Liver (tissue), 9 donors: ENCODE results near the gene C2CD2. TPM values are rescaled to one million over a fixed set of nuclear protein-coding genes. Genes with fewer than 3 reads are reported as not detected.

Source experiments
- DNase-seq: peaks from one replicate; pipeline ENCODE4 v3.0.0-alpha.2; 2017; ENCODE audit warnings: low spot score
- H3K27ac ChIP-seq, 2 donors: one replicate each; pipeline ENCODE4 v1.7.0; 2013; ENCODE audit warnings: inconsistent platforms in 2 of 2, low read length in 2 of 2, control low read depth in 1 of 2, low read depth in 1 of 2, mild to moderate bottlenecking in 1 of 2
- H3K27me3 ChIP-seq, 4 donors: one replicate each; pipeline versions ENCODE4 v1.6.1 to v1.7.0; 2013; ENCODE audit warnings: low read length in 3 of 4, inconsistent platforms in 1 of 4, mild to moderate bottlenecking in 1 of 4, moderate library complexity in 1 of 4; ENCODE audit not compliant: control insufficient read depth in 4 of 4, insufficient read depth in 4 of 4
- H3K36me3 ChIP-seq, 4 donors: one replicate each; pipeline versions ENCODE4 v1.6.1 to v1.7.0; 2013; ENCODE audit warnings: low read length in 3 of 4, mild to moderate bottlenecking in 3 of 4, low read depth in 1 of 4, moderate library complexity in 1 of 4; ENCODE audit not compliant: control insufficient read depth in 4 of 4, insufficient read depth in 3 of 4
- H3K4me1 ChIP-seq, 4 donors: one replicate each; pipeline versions ENCODE4 v1.6.1 to v1.7.0; 2013; ENCODE audit warnings: low read length in 3 of 4, mild to moderate bottlenecking in 3 of 4, moderate library complexity in 1 of 4; ENCODE audit not compliant: control insufficient read depth in 4 of 4, insufficient read depth in 4 of 4
- H3K4me3 ChIP-seq, 3 donors: one replicate each; pipeline versions ENCODE4 v1.6.1 to v1.7.0; 2013; ENCODE audit warnings: low read length in 3 of 3, control low read depth in 1 of 3, low read depth in 1 of 3, mild to moderate bottlenecking in 1 of 3
- H3K9ac ChIP-seq, 2 donors: one replicate each; pipeline ENCODE4 v1.7.0; 2013; ENCODE audit warnings: low read length in 2 of 2, mild to moderate bottlenecking in 2 of 2, moderate library complexity in 2 of 2, control low read depth in 1 of 2, low read depth in 1 of 2
- H3K9me3 ChIP-seq, 4 donors: one replicate each; pipeline versions ENCODE4 v1.6.1 to v1.7.0; 2013; ENCODE audit warnings: low read length in 3 of 4; ENCODE audit not compliant: control insufficient read depth in 4 of 4
- EGR1 ChIP-seq, 2 donors: IDR thresholded peaks; 2 replicates each; pipeline ENCODE4 v1.6.1; 2016 to 2018; ENCODE audit warnings: antibody characterized with exemption in 2 of 2, low read depth in 2 of 2
- FOXA1 ChIP-seq: IDR thresholded peaks from 2 replicates; pipeline ENCODE4 v1.6.1; 2016; ENCODE audit warnings: antibody characterized with exemption
- FOXA2 ChIP-seq: IDR thresholded peaks from 2 replicates; pipeline ENCODE4 v1.6.1; 2016; ENCODE audit warnings: antibody characterized with exemption
- GABPA ChIP-seq, 2 donors: IDR thresholded peaks in 1 of 2; conservative IDR thresholded peaks in 1 of 2; 2 replicates each; pipeline ENCODE4 v1.6.1; 2016; ENCODE audit warnings: antibody characterized with exemption in 2 of 2, mild to moderate bottlenecking in 1 of 2, moderate library complexity in 1 of 2
- HNF4A ChIP-seq, 2 donors: conservative IDR thresholded peaks; 2 replicates each; pipeline ENCODE4 v1.6.1; 2016; ENCODE audit warnings: antibody characterized with exemption in 2 of 2, mild to moderate bottlenecking in 2 of 2
- HNF4G ChIP-seq: IDR thresholded peaks from 2 replicates; pipeline ENCODE4 v1.6.1; 2016; ENCODE audit warnings: antibody characterized with exemption
- JUND ChIP-seq, 2 donors: IDR thresholded peaks; 2 replicates each; pipeline ENCODE4 v1.6.1; 2016; ENCODE audit warnings: antibody characterized with exemption in 2 of 2
- NR2F2 ChIP-seq: IDR thresholded peaks from 2 replicates; pipeline ENCODE4 v1.6.1; 2016; ENCODE audit warnings: antibody characterized with exemption
- RAD21 ChIP-seq, 2 donors: IDR thresholded peaks; 2 replicates each; pipeline ENCODE4 v1.6.1; 2016; ENCODE audit warnings: antibody characterized with exemption in 2 of 2, mild to moderate bottlenecking in 2 of 2
- RXRA ChIP-seq, 2 donors: IDR thresholded peaks; 2 replicates each; pipeline ENCODE4 v1.6.1; 2017 to 2018; ENCODE audit warnings: antibody characterized with exemption in 2 of 2, mild to moderate bottlenecking in 1 of 2
- SP1 ChIP-seq: IDR thresholded peaks from 2 replicates; pipeline ENCODE4 v1.6.1; 2018; ENCODE audit warnings: antibody characterized with exemption, mild to moderate bottlenecking
- YY1 ChIP-seq: IDR thresholded peaks from 2 replicates; pipeline ENCODE4 v1.6.1; 2016; ENCODE audit warnings: antibody characterized with exemption, mild to moderate bottlenecking
- WGBS: extraction: QIAGEN DNeasy Blood & Tissue Kit; methylation state at CpG from one replicate; pipeline ENCODE4 v1.1.7; 2013; 5-methylcytosine and 5-hydroxymethylcytosine counted together
- polyA plus RNA-seq, 2 donors: library from polyadenylated mRNA; stranded (reverse) in 1 of 2; unstranded in 1 of 2; fragments of 200-250 nt in 1 of 2; fragments of >200 nt in 1 of 2; fragmentation: Nextera tagmentation in 1 of 2; extraction: Ambion mirVana in 1 of 2; gene quantifications; one replicate each; pipeline versions ENCODE4 v1.2.1 to v1.2.3, GENCODE V29; 2013 to 2015
- total RNA-seq, 2 donors: library from RNA; depleted of rRNA; stranded (reverse); fragments of >200 nt; gene quantifications; one replicate each; pipeline ENCODE4 v1.2.3, GENCODE V29; 2014
- TF ChIP-seq, protein P1 (sequence below): IDR thresholded peaks from 2 replicates; pipeline ENCODE4 v1.6.1; 2016; ENCODE audit warnings: antibody characterized with exemption
- TF ChIP-seq, protein P2 (sequence below): IDR thresholded peaks from 2 replicates; pipeline ENCODE4 v1.6.1; 2016; ENCODE audit warnings: antibody characterized with exemption
- TF ChIP-seq, protein P3 (sequence below): fragments of 150-350 bp; IDR thresholded peaks from 2 replicates; pipeline ENCODE4 v1.5.1; 2017; ENCODE audit warnings: improper control_type of control experiment, low read depth, low read length; ENCODE audit not compliant: missing input control
- TF ChIP-seq, protein P4 (sequence below): IDR thresholded peaks from 2 replicates; pipeline ENCODE4 v1.6.1; 2016; ENCODE audit warnings: antibody characterized with exemption, mild to moderate bottlenecking
- TF ChIP-seq, protein P5 (sequence below): IDR thresholded peaks from 2 replicates; pipeline ENCODE4 v1.6.1; 2016; ENCODE audit warnings: antibody characterized with exemption
- donor health status: healthy.
- donor health status: healthy.
- donor health status: healthy.
- donor health status: healthy.
- donor health status: healthy.

Gene C2CD2
- total and polyA plus RNA-seq, 4 donors = 2.9 to 17.9 (median 6.0) TPM

DNA sequence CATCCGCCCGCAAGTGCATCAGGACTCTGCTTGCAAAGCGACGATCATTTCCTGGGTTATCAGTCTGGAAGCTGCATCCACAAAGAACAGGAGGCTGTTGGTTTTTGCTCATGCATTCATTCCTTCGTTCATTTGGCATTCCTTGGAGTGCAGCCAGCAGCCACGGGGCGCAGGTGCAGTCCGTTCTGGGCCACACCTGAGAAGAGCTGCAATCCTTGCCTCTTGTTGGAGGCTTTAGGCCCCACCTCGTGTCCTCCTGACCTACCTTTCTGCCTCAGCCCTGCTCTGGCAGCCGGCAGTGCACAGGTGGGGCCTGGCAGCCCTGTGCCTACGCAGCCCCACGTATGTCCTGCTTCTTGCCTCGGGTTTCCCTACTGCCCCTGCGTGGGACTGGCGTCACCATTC lies 19.6 kb upstream of the C2CD2 start:
- peak; percentile 13 for DNase-seq
- H3K36me3 ChIP-seq = no peaks in the 10 kb centered on the region
- no peak overlapping the region for H3K4me3 ChIP-seq
- no peak overlapping the region for H3K9ac ChIP-seq
- H3K9me3 ChIP-seq = no peaks in the 10 kb centered on the region
- H3K27me3 ChIP-seq = no peaks in the 10 kb centered on the region
- no peak for TF ChIP-seq RXRA (IDR thresholded peaks at IDR 0.05)
- no peak for TF ChIP-seq FOXA2
- TF ChIP-seq FOXA1 = no peak
- TF ChIP-seq NR2F2 = no peak
- TF ChIP-seq HNF4G = no peak
- no peak for TF ChIP-seq YY1
- no peak for TF ChIP-seq JUND (IDR thresholded peaks at IDR 0.05)
- TF ChIP-seq, protein P1, sequence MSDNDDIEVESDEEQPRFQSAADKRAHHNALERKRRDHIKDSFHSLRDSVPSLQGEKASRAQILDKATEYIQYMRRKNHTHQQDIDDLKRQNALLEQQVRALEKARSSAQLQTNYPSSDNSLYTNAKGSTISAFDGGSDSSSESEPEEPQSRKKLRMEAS = no peak
- TF ChIP-seq HNF4A (conservative IDR thresholded peaks at IDR 0.05) = no peak
- no peak for TF ChIP-seq EGR1 (IDR thresholded peaks at IDR 0.05; ENCODE audit: low read depth in 2 of 2)
- TF ChIP-seq RAD21 (IDR thresholded peaks at IDR 0.05) = no peak
- TF ChIP-seq, protein P2, sequence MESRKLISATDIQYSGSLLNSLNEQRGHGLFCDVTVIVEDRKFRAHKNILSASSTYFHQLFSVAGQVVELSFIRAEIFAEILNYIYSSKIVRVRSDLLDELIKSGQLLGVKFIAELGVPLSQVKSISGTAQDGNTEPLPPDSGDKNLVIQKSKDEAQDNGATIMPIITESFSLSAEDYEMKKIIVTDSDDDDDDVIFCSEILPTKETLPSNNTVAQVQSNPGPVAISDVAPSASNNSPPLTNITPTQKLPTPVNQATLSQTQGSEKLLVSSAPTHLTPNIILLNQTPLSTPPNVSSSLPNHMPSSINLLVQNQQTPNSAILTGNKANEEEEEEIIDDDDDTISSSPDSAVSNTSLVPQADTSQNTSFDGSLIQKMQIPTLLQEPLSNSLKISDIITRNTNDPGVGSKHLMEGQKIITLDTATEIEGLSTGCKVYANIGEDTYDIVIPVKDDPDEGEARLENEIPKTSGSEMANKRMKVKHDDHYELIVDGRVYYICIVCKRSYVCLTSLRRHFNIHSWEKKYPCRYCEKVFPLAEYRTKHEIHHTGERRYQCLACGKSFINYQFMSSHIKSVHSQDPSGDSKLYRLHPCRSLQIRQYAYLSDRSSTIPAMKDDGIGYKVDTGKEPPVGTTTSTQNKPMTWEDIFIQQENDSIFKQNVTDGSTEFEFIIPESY = no peak
- TF ChIP-seq, protein P3, sequence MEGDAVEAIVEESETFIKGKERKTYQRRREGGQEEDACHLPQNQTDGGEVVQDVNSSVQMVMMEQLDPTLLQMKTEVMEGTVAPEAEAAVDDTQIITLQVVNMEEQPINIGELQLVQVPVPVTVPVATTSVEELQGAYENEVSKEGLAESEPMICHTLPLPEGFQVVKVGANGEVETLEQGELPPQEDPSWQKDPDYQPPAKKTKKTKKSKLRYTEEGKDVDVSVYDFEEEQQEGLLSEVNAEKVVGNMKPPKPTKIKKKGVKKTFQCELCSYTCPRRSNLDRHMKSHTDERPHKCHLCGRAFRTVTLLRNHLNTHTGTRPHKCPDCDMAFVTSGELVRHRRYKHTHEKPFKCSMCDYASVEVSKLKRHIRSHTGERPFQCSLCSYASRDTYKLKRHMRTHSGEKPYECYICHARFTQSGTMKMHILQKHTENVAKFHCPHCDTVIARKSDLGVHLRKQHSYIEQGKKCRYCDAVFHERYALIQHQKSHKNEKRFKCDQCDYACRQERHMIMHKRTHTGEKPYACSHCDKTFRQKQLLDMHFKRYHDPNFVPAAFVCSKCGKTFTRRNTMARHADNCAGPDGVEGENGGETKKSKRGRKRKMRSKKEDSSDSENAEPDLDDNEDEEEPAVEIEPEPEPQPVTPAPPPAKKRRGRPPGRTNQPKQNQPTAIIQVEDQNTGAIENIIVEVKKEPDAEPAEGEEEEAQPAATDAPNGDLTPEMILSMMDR = no peak
- TF ChIP-seq SP1 = no peak
- no peak for TF ChIP-seq GABPA (IDR thresholded peaks at IDR 0.05 in 1 of 2, conservative IDR thresholded peaks at IDR 0.05 in 1 of 2)
- TF ChIP-seq, protein P4, sequence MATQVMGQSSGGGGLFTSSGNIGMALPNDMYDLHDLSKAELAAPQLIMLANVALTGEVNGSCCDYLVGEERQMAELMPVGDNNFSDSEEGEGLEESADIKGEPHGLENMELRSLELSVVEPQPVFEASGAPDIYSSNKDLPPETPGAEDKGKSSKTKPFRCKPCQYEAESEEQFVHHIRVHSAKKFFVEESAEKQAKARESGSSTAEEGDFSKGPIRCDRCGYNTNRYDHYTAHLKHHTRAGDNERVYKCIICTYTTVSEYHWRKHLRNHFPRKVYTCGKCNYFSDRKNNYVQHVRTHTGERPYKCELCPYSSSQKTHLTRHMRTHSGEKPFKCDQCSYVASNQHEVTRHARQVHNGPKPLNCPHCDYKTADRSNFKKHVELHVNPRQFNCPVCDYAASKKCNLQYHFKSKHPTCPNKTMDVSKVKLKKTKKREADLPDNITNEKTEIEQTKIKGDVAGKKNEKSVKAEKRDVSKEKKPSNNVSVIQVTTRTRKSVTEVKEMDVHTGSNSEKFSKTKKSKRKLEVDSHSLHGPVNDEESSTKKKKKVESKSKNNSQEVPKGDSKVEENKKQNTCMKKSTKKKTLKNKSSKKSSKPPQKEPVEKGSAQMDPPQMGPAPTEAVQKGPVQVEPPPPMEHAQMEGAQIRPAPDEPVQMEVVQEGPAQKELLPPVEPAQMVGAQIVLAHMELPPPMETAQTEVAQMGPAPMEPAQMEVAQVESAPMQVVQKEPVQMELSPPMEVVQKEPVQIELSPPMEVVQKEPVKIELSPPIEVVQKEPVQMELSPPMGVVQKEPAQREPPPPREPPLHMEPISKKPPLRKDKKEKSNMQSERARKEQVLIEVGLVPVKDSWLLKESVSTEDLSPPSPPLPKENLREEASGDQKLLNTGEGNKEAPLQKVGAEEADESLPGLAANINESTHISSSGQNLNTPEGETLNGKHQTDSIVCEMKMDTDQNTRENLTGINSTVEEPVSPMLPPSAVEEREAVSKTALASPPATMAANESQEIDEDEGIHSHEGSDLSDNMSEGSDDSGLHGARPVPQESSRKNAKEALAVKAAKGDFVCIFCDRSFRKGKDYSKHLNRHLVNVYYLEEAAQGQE = no peak
- 84% methylated on average over 15 of the region's 15 CpGs for WGBS
- H3K4me1 ChIP-seq = peaks cover 0 to 3% (median 0%) of the 10 kb centered on the region in 4 donors
- H3K27ac ChIP-seq = no peak overlapping the region

DNA sequence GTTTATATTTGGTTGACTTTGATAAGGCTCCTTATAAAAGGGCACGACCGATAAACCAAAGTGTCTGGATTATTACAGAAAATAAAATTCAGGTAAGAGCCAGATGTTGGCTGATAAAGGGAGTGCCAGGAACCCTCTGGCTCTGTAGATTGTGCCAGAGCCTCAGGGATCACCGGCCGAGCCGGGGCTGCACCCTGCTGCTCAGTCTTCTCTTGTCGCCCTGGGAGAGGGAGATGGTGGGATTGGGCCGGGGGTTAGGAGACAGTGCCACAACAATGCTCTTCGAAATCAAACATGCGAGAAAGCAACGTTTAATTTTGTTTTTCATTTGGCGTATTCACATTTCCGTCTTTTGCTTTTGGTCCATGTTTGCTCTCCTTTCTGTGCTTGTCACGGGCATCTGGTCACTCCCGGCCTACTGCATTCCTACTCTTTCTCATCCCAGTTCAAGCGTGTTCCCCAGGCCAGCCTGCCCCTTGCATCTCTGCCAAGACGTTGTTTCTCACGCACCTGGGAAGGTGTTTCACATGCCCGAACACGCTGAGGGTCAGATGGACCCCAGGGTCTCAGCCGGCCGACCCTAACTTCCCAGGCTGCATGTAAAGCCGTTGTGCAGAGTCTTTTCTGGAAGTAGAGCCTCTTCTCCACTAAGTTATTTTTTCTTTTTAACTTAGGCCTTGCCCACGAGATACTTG lies 18.8 kb upstream of the C2CD2 start:
- H3K9ac ChIP-seq = no peak overlapping the region
- peak; percentile 9 for DNase-seq
- no peaks in the 10 kb centered on the region for H3K36me3 ChIP-seq
- no peak overlapping the region for H3K4me3 ChIP-seq
- 95% methylated on average over 23 of the region's 23 CpGs for WGBS
- H3K27ac ChIP-seq = no peak overlapping the region
- H3K27me3 ChIP-seq = no peaks in the 10 kb centered on the region
- H3K9me3 ChIP-seq = no peaks in the 10 kb centered on the region
- peaks cover 0 to 3% (median 0%) of the 10 kb centered on the region in 4 donors for H3K4me1 ChIP-seq
- TF ChIP-seq EGR1 (IDR thresholded peaks at IDR 0.05; ENCODE audit: low read depth in 2 of 2) = no peak
- TF ChIP-seq, protein P3 = no peak
- no peak for TF ChIP-seq HNF4A (conservative IDR thresholded peaks at IDR 0.05)
- TF ChIP-seq, protein P5, sequence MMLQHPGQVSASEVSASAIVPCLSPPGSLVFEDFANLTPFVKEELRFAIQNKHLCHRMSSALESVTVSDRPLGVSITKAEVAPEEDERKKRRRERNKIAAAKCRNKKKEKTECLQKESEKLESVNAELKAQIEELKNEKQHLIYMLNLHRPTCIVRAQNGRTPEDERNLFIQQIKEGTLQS = no peak
- TF ChIP-seq RXRA (IDR thresholded peaks at IDR 0.05) = no peak
- TF ChIP-seq, protein P4 = no peak
- no peak for TF ChIP-seq RAD21 (IDR thresholded peaks at IDR 0.05)
- TF ChIP-seq SP1 = no peak
- no peak for TF ChIP-seq NR2F2
- no peak for TF ChIP-seq GABPA (IDR thresholded peaks at IDR 0.05 in 1 of 2, conservative IDR thresholded peaks at IDR 0.05 in 1 of 2)
